A549 (cell line): Measurements from ENCODE around the gene TRMT61B.

Experiments used
- CHD4 ChIP-seq: fragments of 200-600 bp; sonication (generic); IDR thresholded peaks from 2 replicates; pipeline ENCODE4 v1.6.1; 2016; ENCODE audit warnings: antibody characterized with exemption, mild to moderate bottlenecking, borderline replicate concordance
- MYC ChIP-seq: IDR thresholded peaks from 2 replicates; pipeline ENCODE4 v1.6.1; 2012; ENCODE audit warnings: mild to moderate bottlenecking, inconsistent platforms, low read length, improper control_type of control experiment, borderline replicate concordance
- NR3C1 ChIP-seq: fragments of >200 bp; sonication (Bioruptor Twin); formaldehyde crosslinking; IDR thresholded peaks from 3 replicates; pipeline ENCODE4 v1.6.1; 2017
- POLR2A ChIP-seq: IDR thresholded peaks from 2 replicates; pipeline ENCODE4 v1.6.1; 2012; ENCODE audit warnings: mild to moderate bottlenecking, low read length
- RAD21 ChIP-seq, 2 experiments: fragments of >200 bp in 1 of 2; sonication (Bioruptor Twin) in 1 of 2; formaldehyde crosslinking in 1 of 2; IDR thresholded peaks in 1 of 2; conservative IDR thresholded peaks in 1 of 2; 2 replicates in 1 of 2; 3 replicates in 1 of 2; pipeline ENCODE4 v1.6.1; 2012 to 2018; ENCODE audit warnings: inconsistent platforms in 1 of 2
- RFX5 ChIP-seq: fragments of 450-650 bp; IDR thresholded peaks from 2 replicates; pipeline ENCODE4 v1.7.1; 2014; ENCODE audit warnings: antibody characterized with exemption, mild to moderate bottlenecking, moderate library complexity
- SMC3 ChIP-seq: fragments of >200 bp; sonication (Bioruptor Twin); formaldehyde crosslinking; IDR thresholded peaks from 3 replicates; pipeline ENCODE4 v1.6.1; 2018; ENCODE audit warnings: inconsistent platforms

DNA sequence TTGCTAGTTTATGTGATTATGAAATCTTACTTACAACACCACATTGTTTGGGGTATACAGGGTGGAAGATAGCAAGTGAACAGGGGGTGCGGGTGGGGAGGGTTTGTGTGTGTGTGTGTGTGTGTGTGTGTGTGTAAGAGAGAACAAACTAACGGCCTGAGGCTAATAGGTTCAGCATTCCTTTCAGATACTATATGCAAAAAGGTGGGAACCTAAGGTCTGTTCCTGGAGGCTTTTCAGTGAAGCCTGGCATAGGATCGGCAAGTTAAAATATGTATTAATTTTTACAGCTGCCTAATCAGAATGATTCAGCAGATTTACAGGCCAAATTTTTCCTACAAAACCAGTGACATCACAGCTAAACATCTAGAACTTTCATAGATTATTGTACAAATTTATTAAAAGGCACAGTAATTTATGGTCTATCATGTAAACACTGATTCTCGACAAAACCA is 67.1 kb downstream of the TRMT61B start:
- TF ChIP-seq POLR2A (no peak), RFX5 (no peak), MYC (no peak), RAD21 (conservative IDR thresholded peaks at IDR 0.05 in 1 of 2, IDR thresholded peaks at IDR 0.05 in 1 of 2) (no peak), CHD4 (no peak), SMC3 (no peak), NR3C1 (no peak)
